Right lobe of liver (tissue), 6 donors: ENCODE measurements around the gene LSM3. TPM values are rescaled to one million over a fixed set of nuclear protein-coding genes. Genes with fewer than 3 reads are reported as not detected.

ENCODE experiments used
- ATAC-seq, 4 donors: fragments of 200-7000 bp; cut with Tn5 transposase; one replicate each; pipeline ENCODE4 v1.9.1; 2020; ENCODE audit warnings: mild to moderate bottlenecking in 4 of 4, moderate library complexity in 4 of 4
- DNase-seq, 3 donors: peaks; one replicate each; pipeline ENCODE4 v3.0.0-alpha.2; 2020
- H3K27ac ChIP-seq, 3 donors: fragments of 200-600 bp; one replicate each; pipeline ENCODE4 v1.8.0; 2022
- H3K27me3 ChIP-seq, 2 donors: fragments of 200-600 bp; one replicate each; pipeline ENCODE4 v1.8.0; 2022
- H3K36me3 ChIP-seq, 4 donors: fragments of 200-600 bp; sonication (generic) in 1 of 4; one replicate each; pipeline versions ENCODE4 v1.5.1 to v1.8.0; 2017 to 2022; ENCODE audit warnings: control low read depth in 1 of 4
- H3K4me1 ChIP-seq, 4 donors: fragments of 200-600 bp; sonication (generic) in 1 of 4; one replicate each; pipeline versions ENCODE4 v1.5.1 to v1.8.0; 2017 to 2022; ENCODE audit warnings: control low read depth in 1 of 4
- H3K4me3 ChIP-seq, 3 donors: fragments of 200-600 bp; one replicate each; pipeline ENCODE4 v1.8.0; 2022
- H3K9me3 ChIP-seq, 4 donors: fragments of 200-600 bp; sonication (generic) in 1 of 4; one replicate each; pipeline versions ENCODE4 v1.5.1 to v1.8.0; 2017 to 2022; ENCODE audit warnings: control low read depth in 1 of 4
- POLR2A ChIP-seq: fragments of 450-650 bp; IDR thresholded peaks from one replicate; pipeline ENCODE4 v1.6.1; 2017; ENCODE audit warnings: antibody characterized with exemption, mild to moderate bottlenecking
- WGBS: methylation state at CpG from one replicate; pipeline ENCODE4 v1.1.6; 2018; ENCODE audit warnings: low coverage, low lambda C conversion rate; ENCODE audit not compliant: insufficient coverage; ENCODE audit errors: missing lambda C conversion rate; 5-methylcytosine and 5-hydroxymethylcytosine counted together
- intact Hi-C, 2 donors: fragments of 100-400 bp; cut with DNase I; formaldehyde crosslinking; loops; one replicate each; pipeline versions ENCODE4 v1.11.2 to v1.14.1; 2022
- total RNA-seq, 6 experiments: library from RNA; depleted of rRNA in 2 of 6; stranded (reverse); fragments of >200 nt in 2 of 6; fragmentation: NEBNext Ultra II Directional in 3 of 6; extraction: Animal tissue kit (Norgen Biotek cat#: 25700) in 3 of 6; gene quantifications; one replicate each; pipeline versions ENCODE4 v1.1.0 to v1.2.4, GENCODE V29; 2016 to 2023
- TF ChIP-seq, protein P1 (sequence below), 4 donors: fragments of 200-600 bp in 3 of 4; fragments of 450-650 bp in 1 of 4; IDR thresholded peaks; one replicate each; pipeline versions ENCODE4 v1.5.1 to v1.8.0; 2016 to 2022; ENCODE audit warnings: antibody characterized with exemption in 4 of 4, mild to moderate bottlenecking in 2 of 4
- donor health status: DM: no; HTN: yes; CAD: no.
- donor health status: DM: no; HTN: no; CAD: no.
- donor health status: DM: no; HTN: no; CAD: no.
- donor health status: DM: no; HTN: yes; CAD: no.
- donor health status: DM: no; HTN: yes; CAD: no.

LSM3 gene
- total RNA-seq, 6 experiments from 2014 or later = 4.5 to 7.4 (median 6.1) TPM

DNA sequence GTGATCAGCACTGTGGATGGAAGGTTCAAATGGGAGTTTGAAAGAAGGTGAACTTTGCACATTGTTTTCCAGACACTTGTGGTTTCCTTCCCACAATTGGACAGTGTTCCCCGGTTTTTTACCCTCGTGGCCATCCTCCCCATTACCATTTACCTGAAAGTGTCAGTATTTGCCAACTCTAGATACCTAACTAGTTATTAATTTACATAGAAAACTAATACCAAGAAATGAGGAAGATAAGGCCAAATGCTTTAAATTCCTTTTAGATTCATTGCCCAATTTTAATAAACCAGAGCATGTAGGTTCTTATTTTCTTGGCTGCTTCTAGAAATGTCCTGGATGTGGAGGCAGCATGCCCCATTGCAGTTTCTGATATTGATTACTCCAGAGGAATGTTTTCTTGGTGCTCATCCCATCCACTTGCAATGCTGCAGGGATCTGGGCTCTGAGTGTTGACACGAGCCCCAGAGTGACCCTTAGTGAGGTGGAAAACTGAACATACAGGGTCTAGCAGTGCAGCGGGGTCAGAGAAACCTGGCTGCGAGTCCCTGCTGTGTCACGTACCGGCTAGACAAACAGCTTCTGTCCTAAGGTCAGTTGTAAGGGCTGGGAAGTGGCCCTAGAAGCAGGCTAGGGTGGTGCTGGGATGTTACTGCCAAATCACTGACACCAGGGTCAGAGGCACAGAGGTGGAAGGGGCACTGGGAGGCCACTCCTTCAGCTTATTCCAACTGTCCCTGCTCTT lies 23.5 kb downstream of the LSM3 start:
- intact Hi-C loops = loop anchor here (10.0 kb wide), 2 partner anchors 63 to 263 kb away; no protein-coding TSS in a partner anchor
- Histone ChIP-seq H3K4me3 (no peak overlapping the region), H3K27ac (peak overlapping the region; percentile 6 to 48 (median 44)), H3K36me3 (peaks cover 0 to 7% (median 0%) of the 10 kb centered on the region in 4 donors), H3K9me3 (no peaks in the 10 kb centered on the region), H3K4me1 (peaks cover 0 to 42% (median 20%) of the 10 kb centered on the region in 4 donors), H3K27me3 (no peaks in the 10 kb centered on the region)
- peak; percentile 72 to 93 (median 92) for DNase-seq
- ATAC-seq = peak; percentile 75 to 88 (median 86)
- no peak for TF ChIP-seq POLR2A
- TF ChIP-seq, protein P1, sequence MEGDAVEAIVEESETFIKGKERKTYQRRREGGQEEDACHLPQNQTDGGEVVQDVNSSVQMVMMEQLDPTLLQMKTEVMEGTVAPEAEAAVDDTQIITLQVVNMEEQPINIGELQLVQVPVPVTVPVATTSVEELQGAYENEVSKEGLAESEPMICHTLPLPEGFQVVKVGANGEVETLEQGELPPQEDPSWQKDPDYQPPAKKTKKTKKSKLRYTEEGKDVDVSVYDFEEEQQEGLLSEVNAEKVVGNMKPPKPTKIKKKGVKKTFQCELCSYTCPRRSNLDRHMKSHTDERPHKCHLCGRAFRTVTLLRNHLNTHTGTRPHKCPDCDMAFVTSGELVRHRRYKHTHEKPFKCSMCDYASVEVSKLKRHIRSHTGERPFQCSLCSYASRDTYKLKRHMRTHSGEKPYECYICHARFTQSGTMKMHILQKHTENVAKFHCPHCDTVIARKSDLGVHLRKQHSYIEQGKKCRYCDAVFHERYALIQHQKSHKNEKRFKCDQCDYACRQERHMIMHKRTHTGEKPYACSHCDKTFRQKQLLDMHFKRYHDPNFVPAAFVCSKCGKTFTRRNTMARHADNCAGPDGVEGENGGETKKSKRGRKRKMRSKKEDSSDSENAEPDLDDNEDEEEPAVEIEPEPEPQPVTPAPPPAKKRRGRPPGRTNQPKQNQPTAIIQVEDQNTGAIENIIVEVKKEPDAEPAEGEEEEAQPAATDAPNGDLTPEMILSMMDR (IDR thresholded peaks at IDR 0.05) = no peak
- 15% methylated on average over 3 of the region's 7 CpGs for WGBS

DNA sequence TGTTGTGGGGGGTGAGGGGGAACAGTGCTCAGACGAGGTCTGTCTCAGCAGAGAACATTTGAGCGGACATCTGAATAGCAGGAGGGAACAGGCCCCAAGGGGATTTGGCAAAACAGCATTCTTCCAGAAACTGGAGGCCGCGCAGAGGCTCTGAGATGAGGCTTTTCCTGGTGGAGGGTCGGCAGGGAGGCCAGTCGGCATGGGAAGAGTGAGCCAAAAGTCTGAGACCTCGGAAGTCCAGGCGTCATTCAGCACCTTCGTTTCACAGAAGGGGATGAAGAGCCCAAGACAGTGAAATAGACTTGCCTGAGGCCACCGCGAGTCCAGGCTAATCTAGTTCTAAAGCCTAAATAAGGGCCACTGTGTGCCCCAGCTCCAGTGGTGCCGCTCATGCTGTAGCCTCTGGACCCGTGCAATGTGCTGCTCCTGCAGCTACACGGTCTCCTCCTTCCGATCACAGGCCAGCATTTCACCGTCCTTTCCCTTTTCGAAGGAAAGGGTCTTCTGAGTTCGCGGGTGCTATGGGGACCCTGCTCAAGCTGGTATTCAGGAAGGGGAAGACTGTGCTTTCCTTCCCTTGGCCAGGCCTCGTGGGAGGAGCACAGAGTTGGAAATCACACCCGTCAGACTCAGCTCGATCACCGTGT lies 24.4 kb downstream of the LSM3 start:
- no peaks in the 10 kb centered on the region for H3K27me3 ChIP-seq
- H3K4me1 ChIP-seq = peaks cover 0 to 42% (median 20%) of the 10 kb centered on the region in 4 donors
- H3K4me3 ChIP-seq = no peak overlapping the region
- peak overlapping the region; percentile 6 to 44 (median 23) for H3K27ac ChIP-seq
- ATAC-seq (no peak), DNase-seq (no peak)
- 62% methylated on average over 14 of the region's 23 CpGs for WGBS
- no peak for TF ChIP-seq POLR2A
- TF ChIP-seq, protein P1 (IDR thresholded peaks at IDR 0.05) = no peak
- H3K36me3 ChIP-seq = peaks cover 0 to 6% (median 0%) of the 10 kb centered on the region in 4 donors
- no peaks in the 10 kb centered on the region for H3K9me3 ChIP-seq
- intact Hi-C loops = loop anchor here (10.0 kb wide), 2 partner anchors 62 to 262 kb away; no protein-coding TSS in a partner anchor

DNA sequence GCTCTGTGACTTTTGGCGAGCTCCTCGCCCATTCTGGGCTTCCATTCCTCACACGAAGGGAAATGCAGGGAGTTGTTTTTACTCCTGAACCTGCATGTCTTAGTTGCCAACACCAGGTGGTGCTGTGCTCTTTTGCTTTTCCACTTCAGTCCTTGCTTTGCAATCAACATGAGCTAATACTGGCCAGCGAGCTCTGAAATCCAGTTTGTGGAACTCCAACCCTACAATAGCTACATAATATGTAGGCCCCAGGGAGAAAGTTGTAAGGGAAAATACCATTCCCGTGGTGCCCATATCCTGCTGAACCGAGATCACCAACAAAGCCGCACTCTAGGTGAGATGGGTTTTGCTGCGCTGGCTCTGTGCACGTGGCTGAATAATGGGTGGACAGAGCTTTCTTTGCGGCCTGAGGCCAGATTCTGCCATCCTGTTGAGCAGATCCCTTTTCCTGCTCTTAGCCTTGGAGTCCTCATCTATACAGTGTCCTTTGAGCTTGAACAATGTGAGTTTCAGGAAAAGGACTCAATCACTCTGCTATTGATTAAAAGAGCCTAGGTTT lies 25.0 kb downstream of the LSM3 start:
- Histone ChIP-seq H3K27me3 (no peaks in the 10 kb centered on the region), H3K36me3 (no peaks in the 10 kb centered on the region), H3K4me3 (no peak overlapping the region), H3K9me3 (no peaks in the 10 kb centered on the region), H3K27ac (peak overlapping the region in 1 of 3 donors; percentile 44), H3K4me1 (peaks cover 0 to 42% (median 20%) of the 10 kb centered on the region in 4 donors)
- intact Hi-C loops = loop anchor here (10.0 kb wide), 2 partner anchors 61 to 261 kb away; no protein-coding TSS in a partner anchor
- DNase-seq (peak; percentile 48 to 75 (median 67)), ATAC-seq (peak; percentile 72 to 77 (median 76))
- TF ChIP-seq POLR2A = no peak
- TF ChIP-seq, protein P1 (IDR thresholded peaks at IDR 0.05) = peak; percentile 87 to 95 (median 90)
- WGBS = 15% methylated on average over 3 of the region's 10 CpGs

DNA sequence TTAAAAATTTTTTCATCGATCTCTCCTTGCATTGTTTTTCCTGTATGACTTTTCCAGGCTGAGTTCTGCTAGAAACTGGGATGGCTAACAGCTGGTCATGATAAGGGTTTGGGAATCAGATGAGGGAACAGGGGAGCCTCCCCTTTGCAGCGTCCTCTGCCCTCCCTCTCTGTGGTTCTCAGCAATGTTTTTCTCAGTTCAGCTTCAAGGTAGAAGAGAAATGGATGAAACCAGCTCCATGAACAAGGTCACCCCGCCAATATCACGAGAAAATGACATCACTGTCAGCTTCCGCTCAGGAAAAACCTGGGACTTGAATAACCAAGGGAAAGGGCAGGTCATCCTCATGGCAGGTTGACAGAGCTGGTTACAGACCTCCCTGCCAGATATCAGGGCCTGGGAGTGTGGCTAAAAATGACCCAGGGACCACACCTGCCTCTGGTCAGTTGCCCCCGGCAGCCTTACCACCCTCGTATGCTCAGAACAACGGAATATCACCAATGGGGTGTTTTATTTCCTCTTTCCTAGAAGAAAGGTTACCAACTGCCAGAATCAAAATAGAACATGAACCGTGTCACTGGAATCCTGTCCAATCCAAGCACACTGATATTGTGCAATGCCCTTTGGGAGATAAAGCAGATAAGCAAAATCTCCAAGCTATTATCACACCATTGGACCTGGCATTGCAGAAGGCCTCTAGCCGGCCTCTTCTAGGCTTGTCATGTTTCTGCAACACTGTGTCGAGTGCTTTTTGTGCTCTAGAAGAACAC lies 26.1 kb downstream of the LSM3 start:
- Histone ChIP-seq H3K36me3 (no peaks in the 10 kb centered on the region), H3K4me1 (peaks cover 0 to 42% (median 20%) of the 10 kb centered on the region in 4 donors), H3K27ac (peak overlapping the region; percentile 31 to 79 (median 58)), H3K4me3 (no peak overlapping the region), H3K9me3 (no peaks in the 10 kb centered on the region), H3K27me3 (no peaks in the 10 kb centered on the region)
- TF ChIP-seq POLR2A = no peak
- TF ChIP-seq, protein P1 (IDR thresholded peaks at IDR 0.05) = no peak
- ATAC-seq (peak; percentile 58 to 72 (median 65)), DNase-seq (peak in 2 of 3 donors; percentile 60 to 70)
- 24% methylated on average over 10 of the region's 11 CpGs for WGBS
- intact Hi-C loops = loop anchor here (10.0 kb wide), 2 partner anchors 60 to 260 kb away; no protein-coding TSS in a partner anchor
